ENCODE data around the gene LKAAEAR1.
"Not testable (repeated sequence)": the region's sequence is repeated elsewhere in the genome, so short reads cannot be mapped to it uniquely, and the experiment has no call there.

LKAAEAR1 gene, protein sequence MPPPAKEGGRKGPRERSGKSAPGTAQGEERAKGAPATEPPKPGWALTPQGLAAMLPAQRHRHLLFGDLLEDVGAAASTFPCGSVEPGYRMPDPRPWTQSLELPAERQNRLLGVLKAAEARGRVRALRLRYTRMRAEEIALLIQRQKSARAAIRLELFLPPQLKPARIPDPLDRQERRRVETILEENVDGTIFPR

DNA sequence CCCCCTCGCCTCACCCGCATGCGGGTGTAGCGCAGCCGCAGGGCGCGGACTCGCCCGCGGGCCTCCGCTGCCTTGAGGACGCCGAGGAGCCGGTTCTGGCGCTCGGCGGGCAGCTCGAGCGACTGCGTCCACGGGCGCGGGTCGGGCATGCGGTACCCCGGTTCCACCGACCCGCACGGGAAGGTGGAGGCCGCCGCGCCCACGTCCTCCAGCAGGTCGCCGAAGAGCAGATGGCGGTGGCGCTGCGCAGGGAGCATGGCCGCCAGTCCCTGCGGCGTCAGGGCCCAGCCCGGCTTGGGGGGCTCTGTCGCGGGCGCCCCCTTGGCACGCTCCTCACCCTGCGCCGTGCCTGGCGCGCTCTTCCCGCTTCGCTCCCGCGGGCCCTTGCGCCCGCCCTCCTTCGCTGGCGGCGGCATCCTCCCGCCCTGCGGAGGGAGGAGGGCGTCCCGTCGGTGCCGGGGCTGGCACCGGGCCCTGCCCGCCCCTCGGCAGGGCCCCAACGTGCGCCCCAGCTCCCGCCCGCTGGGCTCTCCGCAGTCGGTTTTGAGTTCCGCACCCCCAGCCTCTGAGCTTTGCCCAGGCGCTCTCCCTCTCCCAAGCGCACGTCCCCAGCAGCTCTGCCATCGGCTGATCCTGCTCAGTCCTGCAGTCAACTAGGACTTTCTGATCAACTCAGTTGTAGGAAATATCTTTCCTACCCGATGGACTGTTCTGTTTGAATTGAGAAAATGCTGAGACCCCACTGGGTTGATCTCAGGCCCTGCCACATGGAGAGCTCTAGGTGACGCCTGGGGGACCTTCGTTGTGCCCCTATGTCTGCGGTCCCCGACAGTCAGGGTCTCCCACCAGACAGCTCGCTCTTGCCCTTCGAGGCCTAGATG, at the start of gene LKAAEAR1:
Gene LKAAEAR1, minus strand, starts transcription at position 595 of the 881 bp plus-strand sequence. Its CDS starts 179 bp downstream, at position 416.
- peak within 1 kb of the TSS; percentile 32; the same call in 1 of the 2 replicates for H3K4me3 ChIP-seq (ENCODE audit: low read depth, low read length)
- DNase-seq (ENCODE audit: low read depth), result no peak
- TF ChIP-seq, protein P1, sequence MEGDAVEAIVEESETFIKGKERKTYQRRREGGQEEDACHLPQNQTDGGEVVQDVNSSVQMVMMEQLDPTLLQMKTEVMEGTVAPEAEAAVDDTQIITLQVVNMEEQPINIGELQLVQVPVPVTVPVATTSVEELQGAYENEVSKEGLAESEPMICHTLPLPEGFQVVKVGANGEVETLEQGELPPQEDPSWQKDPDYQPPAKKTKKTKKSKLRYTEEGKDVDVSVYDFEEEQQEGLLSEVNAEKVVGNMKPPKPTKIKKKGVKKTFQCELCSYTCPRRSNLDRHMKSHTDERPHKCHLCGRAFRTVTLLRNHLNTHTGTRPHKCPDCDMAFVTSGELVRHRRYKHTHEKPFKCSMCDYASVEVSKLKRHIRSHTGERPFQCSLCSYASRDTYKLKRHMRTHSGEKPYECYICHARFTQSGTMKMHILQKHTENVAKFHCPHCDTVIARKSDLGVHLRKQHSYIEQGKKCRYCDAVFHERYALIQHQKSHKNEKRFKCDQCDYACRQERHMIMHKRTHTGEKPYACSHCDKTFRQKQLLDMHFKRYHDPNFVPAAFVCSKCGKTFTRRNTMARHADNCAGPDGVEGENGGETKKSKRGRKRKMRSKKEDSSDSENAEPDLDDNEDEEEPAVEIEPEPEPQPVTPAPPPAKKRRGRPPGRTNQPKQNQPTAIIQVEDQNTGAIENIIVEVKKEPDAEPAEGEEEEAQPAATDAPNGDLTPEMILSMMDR (IDR thresholded peaks at IDR 0.05; ENCODE audit: low read depth, low read length, missing control alignments), result no peak

DNA sequence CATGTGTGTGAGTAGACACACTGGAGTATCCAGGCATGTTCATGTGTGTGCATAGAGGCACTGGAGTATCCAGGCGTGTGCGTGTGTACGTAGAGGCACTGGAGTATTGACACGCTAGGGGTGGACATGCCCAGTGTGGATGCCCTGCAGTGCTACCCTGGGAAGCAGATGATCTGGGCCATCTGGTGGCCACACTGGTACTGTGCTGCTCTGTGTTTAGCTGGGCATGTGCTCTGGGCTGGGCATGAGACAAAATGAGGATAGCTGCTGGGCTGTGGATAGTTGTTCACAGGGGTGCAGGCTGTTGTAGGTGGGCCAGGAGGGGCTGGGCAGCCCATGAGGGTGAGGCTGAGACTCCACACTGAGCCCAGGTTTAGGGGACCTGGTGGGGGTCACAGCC, 47.2 kb upstream of the LKAAEAR1 start:
- H3K4me3 ChIP-seq (ENCODE audit: low read depth, low read length), result no peak overlapping the region
- TF ChIP-seq, protein P1 (IDR thresholded peaks at IDR 0.05; ENCODE audit: low read depth, low read length, missing control alignments), result peak; percentile 14
- DNase-seq (ENCODE audit: low read depth), result no peak

DNA sequence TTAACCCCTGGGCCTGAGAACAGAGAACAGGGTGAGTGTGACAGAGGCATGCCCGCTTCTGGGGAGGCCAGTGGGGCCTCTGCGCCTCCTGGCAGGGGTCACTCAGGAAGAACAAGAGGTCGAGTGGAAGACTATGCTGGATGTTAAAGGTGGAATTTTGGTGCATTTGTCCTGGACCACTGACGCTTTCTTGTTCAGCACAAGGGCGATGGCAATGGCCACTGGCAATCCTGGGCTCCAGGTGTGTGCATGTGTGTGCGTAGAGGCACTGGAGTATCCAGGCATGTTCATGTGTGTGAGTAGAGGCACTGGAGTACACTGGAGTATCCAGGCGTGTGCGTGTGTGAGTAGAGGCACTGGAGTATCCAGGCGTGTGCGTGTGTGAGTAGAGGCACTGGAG, 46.7 kb upstream of the LKAAEAR1 start:
- TF ChIP-seq, protein P1 (IDR thresholded peaks at IDR 0.05; ENCODE audit: low read depth, low read length, missing control alignments), result no peak
- H3K4me3 ChIP-seq (ENCODE audit: low read depth, low read length), result no peak overlapping the region
- no peak for DNase-seq (ENCODE audit: low read depth)

DNA sequence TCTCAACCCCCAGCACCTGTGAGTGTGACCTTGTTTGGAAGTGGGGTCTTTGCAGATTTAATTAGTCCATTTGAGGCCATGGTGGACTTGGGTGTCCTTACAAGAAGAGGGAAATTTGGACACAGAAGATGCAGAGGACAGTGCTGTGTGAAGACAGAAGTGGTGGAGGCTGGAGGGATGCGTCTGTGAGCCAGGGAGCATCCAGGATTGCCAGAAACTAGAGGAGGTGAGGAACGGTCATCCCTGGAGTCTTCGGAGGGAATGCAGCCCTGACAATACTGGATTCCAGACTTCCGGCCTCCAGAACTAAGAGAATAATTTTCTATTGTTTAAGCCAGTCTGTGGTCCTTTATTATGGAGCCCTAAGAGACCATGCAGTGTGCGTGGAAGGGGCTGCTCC, 46.1 kb upstream of the LKAAEAR1 start:
- no peak overlapping the region for H3K4me3 ChIP-seq (ENCODE audit: low read depth, low read length)
- TF ChIP-seq, protein P1 (IDR thresholded peaks at IDR 0.05; ENCODE audit: low read depth, low read length, missing control alignments), result no peak
- no peak for DNase-seq (ENCODE audit: low read depth)

DNA sequence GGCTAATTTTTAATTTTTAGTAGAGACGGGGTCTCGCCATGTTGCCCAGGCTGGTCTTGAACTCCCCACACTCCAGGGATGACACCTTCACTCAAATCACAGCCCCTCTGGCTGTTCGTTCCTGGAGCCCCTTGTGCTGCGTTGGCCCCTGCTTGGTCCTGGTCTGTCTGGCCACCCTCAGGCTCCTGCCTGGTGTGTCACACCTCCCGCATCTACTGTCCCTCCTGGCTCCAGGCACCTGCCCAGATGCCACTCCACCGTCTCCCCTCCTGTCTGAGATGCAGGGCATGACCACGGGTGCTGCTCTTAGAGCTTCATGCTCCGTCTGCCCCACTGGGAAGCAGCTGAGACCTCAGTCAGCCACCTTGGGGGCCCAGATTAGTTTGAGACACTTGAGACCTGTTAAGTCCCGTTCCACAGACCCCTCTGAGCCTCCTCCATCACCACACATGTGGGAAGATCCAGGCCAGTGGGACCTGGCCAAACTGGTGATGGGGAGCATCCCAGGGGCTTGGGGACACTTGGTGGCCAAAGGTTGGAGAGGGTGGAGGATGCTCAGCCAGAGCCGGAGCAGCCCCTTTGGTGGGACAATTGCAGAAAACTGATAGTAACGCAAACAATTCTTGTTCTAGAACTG, 45.1 kb upstream of the LKAAEAR1 start:
- DNase-seq (ENCODE audit: low read depth), result no peak
- TF ChIP-seq, protein P1 (IDR thresholded peaks at IDR 0.05; ENCODE audit: low read depth, low read length, missing control alignments), result no peak
- H3K4me3 ChIP-seq (ENCODE audit: low read depth, low read length), result no peak overlapping the region

DNA sequence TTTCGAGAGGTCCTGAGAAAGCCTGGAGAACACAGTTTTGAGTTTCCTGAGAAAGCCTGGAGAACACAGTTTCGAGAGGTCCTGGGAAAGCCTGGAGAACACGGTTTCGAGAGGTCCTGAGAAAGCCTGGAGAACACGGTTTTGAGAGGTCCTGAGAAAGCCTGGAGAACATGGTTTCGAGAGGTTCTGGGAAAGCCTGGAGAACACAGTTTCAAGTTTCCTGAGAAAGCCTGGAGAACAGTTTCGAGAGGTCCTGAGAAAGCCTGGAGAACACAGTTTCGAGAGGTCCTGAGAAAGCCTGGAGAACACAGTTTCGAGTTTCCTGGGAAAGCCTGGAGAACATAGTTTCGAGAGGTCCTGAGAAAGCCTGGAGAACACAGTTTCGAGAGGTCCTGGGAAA, 39.3 kb upstream of the LKAAEAR1 start:
- not testable (repeated sequence) for H3K4me3 ChIP-seq (ENCODE audit: low read depth, low read length); DNase-seq (ENCODE audit: low read depth)

DNA sequence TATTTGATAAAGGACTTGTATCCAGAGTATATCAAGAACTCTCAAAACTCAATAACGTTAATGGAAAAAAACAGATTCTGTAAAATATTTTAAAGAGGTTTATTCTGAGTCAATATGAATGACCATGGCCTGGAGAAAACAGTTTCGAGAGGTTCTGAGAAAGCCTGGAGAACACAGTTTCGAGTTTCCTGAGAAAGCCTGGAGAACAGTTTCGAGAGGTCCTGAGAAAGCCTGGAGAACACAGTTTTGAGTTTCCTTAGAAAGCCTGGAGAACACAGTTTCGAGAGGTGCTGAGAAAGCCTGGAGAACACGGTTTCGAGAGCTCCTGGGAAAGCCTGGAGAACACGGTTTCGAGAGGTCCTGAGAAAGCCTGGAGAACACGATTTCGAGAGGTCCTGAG, 38.7 kb upstream of the LKAAEAR1 start:
- H3K4me3 ChIP-seq (ENCODE audit: low read depth, low read length); DNase-seq (ENCODE audit: low read depth): not testable (repeated sequence)
